HG03039 (cell line): ENCODE data around the gene CPEB2.

Experiments
- ATAC-seq: cut with Tn5 transposase; IDR thresholded peaks from one replicate; pipeline ENCODE4 v1.9.1; 2021; ENCODE audit warnings: mild to moderate bottlenecking, moderate library complexity; ENCODE audit not compliant: unreplicated experiment

The CPEB2 gene

DNA sequence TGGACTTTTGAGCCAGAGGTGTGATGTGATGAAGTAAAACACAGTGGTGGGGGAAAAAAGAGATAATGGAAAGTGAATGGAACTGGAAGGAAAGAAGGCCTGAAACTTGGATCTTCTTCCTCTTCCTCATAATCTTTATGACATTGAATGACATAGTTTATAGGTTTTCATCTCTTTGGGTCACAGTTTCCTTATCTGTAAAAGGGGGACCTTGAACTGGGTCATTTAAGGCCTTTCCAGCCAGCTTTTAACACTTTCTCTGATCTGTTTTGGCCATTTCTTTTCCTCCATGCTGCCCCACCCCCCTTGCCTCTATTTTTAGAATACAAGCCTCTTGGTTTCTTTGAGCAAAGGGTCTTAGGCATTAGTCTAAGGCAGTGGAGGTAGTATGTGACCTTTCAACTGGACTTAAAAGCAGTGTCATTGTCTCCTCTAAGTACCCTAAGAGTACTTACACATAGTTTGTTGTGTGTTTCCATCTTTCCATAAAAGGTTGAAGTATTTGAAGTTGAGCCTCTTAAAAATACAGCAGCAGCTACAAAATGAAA is 7.8 kb downstream of the CPEB2 start:
- ATAC-seq = no peak

- ATAC-seq = no peak
Measured at GRCh38 chr4:15011166-15011565, 8.9 kb downstream of the CPEB2 start.

DNA sequence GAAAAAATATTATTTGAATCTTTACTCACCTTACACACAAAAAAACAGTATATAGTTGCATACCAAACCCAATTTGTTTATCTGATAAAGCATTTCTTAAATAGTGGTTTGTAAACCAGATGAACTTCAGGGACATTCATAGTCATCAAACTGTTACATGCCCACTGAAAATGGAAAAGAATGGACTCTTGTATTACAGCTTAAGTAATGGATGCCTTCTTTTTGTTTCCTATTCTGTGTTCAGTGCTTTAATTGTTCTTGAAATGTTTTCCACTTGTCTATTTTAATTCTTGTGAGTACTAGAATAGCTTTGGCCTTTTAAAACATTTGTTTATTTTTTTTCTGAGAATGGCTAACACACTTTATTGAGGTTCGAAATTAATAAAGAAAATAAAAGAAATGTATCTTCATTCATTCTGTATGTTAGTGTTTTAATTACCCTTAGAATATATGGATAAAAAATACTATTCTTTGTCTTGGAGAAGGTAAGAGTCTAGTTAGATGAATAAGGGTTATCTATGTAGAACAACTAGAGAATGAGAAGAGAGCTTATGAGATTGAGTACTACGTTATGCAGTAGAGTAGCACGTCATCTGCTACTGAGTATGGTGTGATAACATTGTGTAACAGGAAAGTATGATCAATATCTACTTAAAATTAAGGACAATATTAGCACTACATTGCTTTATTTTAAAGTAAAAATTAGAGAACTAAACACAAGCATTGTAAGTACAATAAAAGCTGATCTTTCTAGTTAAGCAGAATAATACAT is 9.9 kb downstream of the CPEB2 start:
- ATAC-seq = no peak

- no peak for ATAC-seq
Measured at GRCh38 chr4:15013585-15013984, 11.3 kb downstream of the CPEB2 start.

DNA sequence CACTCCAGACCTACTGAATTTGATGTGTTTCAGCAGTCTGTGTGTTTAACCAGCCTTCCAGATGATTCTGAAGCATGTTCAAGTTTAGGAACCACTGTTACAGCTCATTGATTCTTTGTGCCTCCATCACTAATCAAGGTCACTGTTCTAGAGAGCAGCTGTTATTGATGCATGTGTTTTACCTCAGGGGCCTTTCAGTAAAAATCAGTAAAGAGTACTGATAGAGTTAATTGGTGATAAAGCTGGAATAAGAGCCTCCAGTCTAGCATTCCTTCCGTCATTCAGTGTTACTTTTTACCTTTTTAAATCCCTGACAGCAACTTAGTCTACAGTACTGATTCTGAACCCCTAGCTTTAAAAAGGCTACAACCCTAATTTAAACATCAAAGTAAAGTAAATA is 12.9 kb downstream of the CPEB2 start:
- no peak for ATAC-seq

DNA sequence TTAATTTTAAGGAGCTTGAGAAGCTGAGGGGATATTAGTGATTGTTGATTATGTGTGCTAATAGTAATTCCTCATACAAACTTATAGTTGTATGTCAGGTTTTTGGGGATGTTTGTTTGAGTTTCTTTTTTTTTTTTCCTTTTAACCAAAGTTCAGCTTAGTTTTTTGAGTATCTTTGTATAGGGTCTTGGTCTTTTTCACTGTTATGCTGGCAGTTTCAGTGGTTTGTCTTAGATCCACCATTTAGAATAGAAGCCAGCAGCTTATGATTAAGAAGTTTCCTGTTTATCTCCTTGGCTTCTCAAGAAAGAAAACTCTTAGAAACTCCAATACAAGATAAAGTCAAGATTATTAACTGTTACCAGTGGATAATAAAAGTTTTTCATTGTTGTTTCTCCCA is 16.1 kb downstream of the CPEB2 start:
- ATAC-seq = no peak

- ATAC-seq = no peak
Measured at GRCh38 chr4:15020502-15021286, 18.4 kb downstream of the CPEB2 start.

GRCh38 chr4:15021311-15021710 is 19.0 kb downstream of the CPEB2 start:
- ATAC-seq = no peak

- ATAC-seq = no peak
Measured at GRCh38 chr4:15021946-15022345, 19.7 kb downstream of the CPEB2 start.

GRCh38 chr4:15024386-15024785 is 22.1 kb downstream of the CPEB2 start:
- ATAC-seq = no peak

DNA sequence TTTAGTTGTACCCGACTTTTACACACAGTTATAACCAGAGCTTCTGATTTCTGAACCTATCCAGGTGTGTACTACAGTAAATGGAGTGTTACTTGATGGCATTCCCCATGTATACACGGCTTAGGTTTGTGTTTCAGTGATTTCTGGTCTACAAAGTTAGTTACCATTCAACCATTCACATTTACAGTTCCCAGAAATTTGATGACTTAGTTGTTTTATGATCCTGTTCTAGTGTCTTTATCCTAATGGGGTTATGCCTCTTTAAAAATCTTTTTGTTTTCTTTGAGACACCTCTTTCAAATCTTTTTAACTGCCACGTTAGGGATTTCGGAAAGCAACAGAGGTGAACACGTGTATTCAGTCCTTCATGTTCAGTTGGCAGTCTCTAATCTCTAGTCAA is 23.4 kb downstream of the CPEB2 start:
- ATAC-seq = no peak

DNA sequence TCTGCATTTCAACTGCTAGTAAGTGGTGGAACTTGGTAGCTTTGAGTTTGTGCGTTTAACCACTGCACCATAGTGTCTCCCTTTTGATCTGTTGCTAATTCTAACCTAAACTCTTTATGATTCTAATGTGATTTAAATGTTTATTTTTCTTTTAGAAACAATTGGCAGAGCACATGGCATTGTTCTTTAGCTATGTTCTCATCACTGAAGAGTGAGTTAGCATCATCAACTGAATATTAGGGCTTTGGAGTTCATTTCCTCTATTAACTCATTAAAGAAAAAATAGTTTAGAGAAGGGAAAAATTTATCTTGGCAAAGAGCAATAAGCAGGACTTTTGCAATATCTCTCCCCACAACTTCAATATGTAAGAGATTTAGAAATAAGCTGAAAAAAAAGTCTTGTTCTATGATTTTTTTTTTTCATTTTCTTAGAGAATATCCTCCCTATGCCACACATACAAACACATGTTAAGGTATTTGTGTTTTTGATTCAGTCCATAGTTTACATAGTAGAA is 25.7 kb downstream of the CPEB2 start:
- ATAC-seq = no peak

- ATAC-seq = no peak
Measured at GRCh38 chr4:15031197-15031596, 28.9 kb downstream of the CPEB2 start.

DNA sequence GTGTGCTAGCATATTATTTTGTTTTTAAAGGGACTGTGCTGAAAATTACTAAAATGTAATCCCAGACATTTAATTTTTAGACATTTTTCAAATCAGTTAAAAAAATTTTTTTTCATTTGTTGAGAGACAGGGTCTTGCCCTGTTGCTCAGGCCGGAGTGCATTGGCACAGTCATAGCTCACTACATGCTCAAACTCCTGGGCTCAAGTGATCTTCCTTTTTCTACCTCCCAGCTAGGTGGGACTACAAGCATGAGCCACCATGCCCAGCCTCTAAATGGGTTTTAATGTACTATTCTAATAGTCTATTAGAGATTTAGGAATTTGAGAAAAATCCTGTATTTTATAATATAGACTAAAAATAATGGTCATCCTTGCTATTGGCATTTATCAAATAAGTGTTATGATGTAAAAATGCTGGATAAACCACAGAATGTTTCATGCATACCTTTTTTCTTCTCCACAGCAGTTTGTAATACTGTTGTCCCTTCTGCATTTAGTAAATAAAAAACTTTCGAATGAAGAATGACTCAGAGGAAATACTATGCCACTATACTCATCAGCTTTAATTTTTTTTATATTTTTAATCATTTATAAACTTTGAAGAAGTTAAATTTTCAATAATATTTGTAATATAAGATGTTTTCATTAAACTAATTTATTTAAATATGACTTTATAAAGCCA is 29.9 kb downstream of the CPEB2 start:
- ATAC-seq = no peak

GRCh38 chr4:15034071-15034764 is 31.9 kb downstream of the CPEB2 start:
- ATAC-seq = no peak

GRCh38 chr4:15035159-15035558 is 32.9 kb downstream of the CPEB2 start:
- no peak for ATAC-seq

DNA sequence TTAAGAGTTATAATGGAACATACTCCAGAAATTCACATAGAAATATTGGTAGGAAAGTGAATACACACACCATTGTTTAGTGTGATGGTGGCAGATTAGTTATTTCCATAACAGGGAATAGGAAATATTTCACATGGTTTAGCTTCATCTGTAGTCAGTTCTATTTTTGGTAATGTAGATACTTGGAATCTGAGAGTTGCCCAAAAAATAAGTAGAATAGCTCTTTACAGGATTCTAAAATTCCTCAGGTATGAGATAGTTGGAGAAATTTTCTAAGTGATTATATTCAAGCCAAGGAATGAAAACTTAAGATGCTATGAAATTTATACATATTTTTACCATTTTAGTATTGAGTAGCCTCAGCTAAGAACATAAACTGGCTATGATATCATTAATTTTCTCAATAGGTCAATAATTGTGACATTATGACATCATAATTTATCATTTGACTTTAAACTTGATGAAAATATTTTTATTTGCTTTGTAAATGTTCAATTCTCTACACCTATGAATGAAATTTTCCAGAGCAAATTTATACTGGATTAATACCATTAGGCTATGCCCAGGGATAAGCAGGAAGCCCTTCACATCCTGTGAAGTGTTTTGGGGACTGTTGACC is 35.8 kb downstream of the CPEB2 start:
- no peak for ATAC-seq

DNA sequence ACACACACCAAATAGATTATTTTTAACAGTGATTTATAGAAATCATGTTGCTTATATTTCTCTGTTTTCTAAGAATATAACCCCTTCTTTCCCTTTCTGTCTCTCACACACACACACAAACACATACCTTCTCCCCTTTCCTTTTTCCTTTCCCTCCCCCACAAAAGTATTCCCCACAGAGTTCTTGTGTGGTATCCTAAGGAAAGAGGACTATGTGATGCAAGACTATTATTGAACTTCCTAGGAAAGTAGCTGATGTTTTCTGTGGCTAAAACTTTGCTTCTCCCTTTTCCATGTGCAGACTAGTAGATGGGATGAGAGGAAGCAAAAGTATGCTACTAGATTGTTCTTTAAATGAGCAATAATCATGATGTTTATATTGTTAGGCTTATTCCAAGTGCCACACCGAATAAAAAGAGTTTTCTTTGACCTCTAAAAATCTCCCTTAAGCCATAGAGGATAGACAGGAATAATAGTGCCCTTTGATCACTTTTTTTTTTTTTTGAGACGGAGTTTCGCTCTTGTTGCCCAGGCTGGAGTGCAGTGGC is 38.7 kb downstream of the CPEB2 start:
- no peak for ATAC-seq

GRCh38 chr4:15042529-15043167 is 40.4 kb downstream of the CPEB2 start:
- ATAC-seq = no peak
